GM21717 (cell line): ENCODE measurements around the gene CENPM.

Source experiments
- ATAC-seq: cut with Tn5 transposase; IDR thresholded peaks from one replicate; pipeline ENCODE4 v1.9.1; 2021; ENCODE audit warnings: mild to moderate bottlenecking, moderate library complexity; ENCODE audit not compliant: unreplicated experiment

Gene CENPM

GRCh38 chr22:41915035-41915785, 31.7 kb downstream of the CENPM start, which contains the start of gene SHISA8:
Gene SHISA8, minus strand, starts transcription at chr22:41915074. Its CDS starts 407 bp downstream, at chr22:41914667.
- ATAC-seq: no peak

- ATAC-seq: no peak
These were observed 32.3 kb downstream of the CENPM start for GRCh38 chr22:41914611-41915034.

GRCh38 chr22:41913842-41914534, 33.0 kb downstream of the CENPM start:
- no peak for ATAC-seq

DNA sequence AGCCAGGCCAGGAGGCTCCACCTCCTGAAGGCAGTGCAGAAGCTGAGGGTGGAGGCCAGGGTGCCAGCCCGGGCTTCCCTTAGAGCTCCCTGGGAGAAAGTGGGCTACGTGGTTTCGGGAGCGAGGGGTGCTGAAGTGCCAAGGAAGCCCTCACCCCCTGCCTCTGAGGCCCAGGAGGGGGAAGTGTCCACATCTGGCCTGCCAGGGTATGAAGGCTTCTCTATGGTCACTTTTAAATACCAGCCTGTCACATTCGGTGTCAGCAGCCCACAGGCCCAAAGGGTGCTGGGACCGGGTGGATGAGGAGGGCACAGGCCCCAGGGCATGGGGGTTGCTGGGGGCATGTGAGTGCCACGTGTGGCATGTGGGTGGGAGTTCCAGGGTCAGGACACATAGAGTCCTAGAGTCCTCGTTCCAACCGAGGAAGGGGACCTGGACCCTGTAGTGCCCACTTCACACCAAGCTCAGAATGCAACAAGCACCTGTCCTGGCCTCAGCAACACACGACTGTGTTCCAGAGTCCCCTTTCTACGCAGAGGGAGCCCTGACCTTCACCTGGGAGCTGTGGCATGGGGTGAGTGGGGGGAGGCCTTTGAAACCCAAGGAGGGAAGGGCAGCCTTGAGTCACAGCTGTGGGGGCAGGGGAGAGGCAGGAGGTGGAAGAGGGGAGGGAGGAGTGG, 33.8 kb downstream of the CENPM start:
- no peak for ATAC-seq

- no peak for ATAC-seq
These were observed 34.5 kb downstream of the CENPM start for GRCh38 chr22:41912338-41913039.

GRCh38 chr22:41911001-41911611, 35.8 kb downstream of the CENPM start:
- no peak for ATAC-seq

DNA sequence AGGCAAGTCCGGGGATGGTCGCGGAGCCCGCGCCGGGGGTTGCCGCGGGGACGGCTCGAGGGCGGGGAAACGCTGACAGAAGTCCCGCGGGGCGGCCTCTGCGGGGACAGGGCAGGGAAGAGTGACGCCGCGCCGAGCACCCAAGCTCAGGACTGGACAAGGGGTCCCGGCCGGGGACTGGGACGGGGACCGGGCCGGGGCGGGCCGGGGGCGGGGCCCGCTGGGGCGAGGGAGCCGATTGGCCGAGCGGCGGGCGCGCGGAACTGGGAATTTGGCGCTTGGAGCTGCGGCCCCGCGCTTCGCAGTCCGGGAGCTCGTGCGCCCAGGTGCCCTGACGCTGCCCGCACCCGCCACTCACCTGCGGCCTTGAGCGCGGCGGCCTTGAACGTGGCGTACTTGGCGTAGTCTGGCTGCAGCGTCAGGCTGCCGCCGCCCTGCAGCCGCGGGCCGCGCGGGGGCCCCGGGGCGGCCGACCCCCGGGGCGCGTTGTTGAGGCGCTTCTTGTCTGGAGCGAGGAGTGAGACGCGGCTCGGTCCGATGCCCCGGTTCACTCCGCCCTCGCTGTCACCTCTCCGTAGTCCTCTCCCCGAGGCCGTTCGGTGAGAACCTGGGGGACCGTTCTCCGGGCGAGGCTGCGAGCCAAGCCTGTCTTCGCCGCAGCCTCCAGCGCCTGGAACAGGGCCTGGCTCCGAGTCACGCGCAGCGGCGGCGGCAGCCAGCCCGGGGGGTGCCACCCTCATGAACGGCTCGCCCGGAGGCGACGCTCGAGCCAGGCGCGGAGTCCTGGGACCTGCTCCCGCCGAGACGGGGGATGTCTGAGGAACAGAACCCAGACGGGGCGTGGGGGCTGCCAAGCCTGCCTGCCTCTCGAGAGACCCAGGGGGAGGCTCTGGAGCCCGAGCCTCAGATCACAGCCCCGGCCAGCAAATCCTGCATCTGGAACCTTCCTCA, 36.6 kb downstream of the CENPM start:
- ATAC-seq: no peak

GRCh38 chr22:41909310-41910049, 37.5 kb downstream of the CENPM start:
- no peak for ATAC-seq

DNA sequence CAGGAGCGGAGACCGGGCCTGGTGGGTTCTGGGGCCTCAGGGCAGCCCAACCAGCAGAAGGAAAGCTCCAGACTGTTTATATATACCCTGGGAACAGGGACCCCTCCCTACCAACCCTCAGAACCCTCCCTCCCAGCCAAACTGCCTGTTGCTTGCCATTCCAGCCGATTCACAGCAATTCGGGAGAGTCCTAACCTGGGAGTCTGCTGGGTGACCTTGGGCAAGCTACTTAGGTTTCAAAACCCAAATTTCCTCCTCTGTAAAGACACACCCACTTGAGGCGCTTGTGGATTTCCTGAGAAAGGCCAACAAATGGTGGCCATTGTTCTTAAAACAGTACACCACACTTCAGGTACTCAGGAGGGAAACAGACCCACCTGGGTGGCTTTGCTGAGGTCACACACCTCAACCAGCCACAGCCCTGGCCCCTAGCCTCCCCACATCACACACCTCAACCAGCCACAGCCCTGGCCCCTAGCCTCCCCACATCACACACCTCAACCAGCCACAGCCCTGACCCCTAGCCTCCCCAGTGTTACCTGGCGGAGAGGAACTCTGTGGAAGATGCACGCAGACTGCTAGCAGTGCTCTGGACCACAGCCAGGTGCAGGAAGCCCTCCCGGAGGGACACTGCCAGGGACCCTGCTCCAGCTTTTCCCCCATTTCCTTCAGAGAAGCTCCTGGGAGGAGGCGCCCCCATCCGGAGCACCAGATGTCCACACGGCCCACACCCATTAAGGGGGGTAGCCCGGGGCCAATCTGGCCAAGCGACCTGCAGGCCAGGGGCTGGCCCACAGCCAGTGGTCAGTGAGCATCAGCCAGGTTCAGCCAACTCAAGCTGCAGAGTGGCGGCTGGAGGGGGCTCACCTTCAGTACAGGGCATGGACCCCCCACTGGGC, 38.3 kb downstream of the CENPM start:
- no peak for ATAC-seq

GRCh38 chr22:41907436-41908401, 39.2 kb downstream of the CENPM start:
- ATAC-seq: no peak

DNA sequence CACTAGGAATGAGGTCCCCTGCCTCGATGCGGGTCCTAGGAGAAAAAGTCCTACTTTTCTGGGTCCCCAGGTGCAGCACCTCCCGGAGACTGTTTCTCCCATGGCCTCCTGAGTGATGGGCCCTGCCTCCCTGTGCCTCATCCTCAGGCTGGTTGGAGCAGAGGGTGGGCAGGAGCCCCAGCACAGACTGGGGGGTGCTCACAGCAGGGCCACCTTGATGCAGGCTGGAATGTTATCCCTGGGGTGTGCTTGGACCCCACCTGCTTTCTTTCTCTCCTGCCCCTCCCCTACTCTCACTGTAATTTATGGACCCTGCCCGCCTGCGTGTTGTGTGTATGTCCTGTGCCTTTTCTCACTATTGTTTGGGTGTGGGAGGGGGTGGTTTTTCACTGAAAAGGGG, 40.1 kb downstream of the CENPM start:
- ATAC-seq: no peak

DNA sequence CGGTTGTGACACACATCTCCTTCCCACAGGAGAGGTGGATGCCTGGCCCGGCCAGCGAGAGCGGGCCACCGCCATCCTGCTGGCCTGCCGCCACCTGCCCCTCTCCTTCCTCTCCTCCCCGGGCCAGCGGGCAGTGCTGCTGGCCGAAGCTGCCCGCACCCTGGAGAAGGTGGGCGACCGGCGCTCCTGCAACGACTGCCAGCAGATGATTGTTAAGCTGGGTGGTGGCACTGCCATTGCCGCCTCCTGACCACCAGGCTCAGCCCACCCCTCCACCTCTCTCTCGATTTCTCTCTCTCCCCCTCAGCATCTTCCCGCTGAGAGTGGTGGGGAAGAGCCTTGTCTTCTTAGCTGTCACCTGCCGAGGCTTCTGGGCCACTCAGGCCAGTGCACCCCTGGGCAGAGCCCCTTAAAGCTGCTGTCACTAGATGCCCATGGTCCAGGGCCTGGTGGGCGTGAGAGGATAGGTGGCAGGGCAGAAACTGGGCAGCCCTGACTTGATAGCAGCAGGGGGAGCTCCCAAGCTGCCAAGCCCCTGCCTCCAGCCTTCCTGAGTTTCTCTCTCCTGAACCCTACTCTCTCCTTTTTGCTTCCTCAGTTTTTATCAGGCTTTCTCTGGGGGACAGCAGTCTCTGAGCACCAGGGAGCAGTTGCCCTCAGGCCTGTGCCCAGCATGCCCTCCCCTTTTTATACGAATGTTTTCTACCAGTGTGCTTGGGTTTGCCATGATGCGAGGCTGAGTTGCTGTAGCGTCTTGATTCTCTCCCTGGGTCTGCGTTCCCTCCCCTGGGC, 41.3 kb downstream of the CENPM start:
- no peak for ATAC-seq

GRCh38 chr22:41904450-41905410, 42.2 kb downstream of the CENPM start:
- no peak for ATAC-seq

- no peak for ATAC-seq
These were observed 44.0 kb downstream of the CENPM start for GRCh38 chr22:41902932-41903421.

DNA sequence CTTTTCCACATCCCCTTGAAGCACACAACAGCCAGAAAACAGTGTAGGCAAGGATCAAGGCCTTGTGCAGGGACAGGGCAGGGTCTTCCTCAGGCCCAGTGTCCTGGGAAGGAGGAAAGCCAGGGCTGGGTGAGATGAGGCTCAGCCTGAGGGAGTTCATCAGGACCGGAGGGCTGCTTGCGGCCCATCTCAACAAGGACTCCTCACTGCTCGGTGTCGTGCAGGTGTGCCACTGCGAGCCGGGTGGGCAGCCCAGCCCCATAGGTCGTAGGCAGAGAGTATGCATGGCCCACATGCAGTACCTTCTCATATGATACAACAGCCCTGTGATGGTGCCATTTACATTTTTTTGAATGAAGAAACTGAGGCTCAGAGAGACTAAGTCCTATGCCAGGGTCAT, 44.9 kb downstream of the CENPM start:
- ATAC-seq: no peak
